GM13977 (cell line): ENCODE data around the gene GMDS.
"Not testable (repeated sequence)": the region's sequence is repeated elsewhere in the genome, so short reads cannot be mapped to it uniquely, and the experiment has no call there.

Source experiments
- DNase-seq: peaks from one replicate; pipeline ENCODE4 v3.0.0; 2012; ENCODE audit warnings: low spot score
- CTCF ChIP-seq: IDR thresholded peaks from 2 replicates; pipeline ENCODE4 v1.5.1; 2012; ENCODE audit warnings: mild to moderate bottlenecking, control low read depth; ENCODE audit not compliant: insufficient read depth; ENCODE audit errors: extremely low read depth, missing control alignments
- in situ Hi-C: fragments of 300-500 bp; cut with MboI; formaldehyde crosslinking; loops from one replicate; pipeline ENCODE4 v1.12.0; 2022; ENCODE audit warnings: low sequenced_read_pairs, low pct_unique_long_range_greater_than_20kb, mixed read lengths, inconsistent platforms; ENCODE audit not compliant: unreplicated experiment

The GMDS gene

GRCh38 chr6:1759870-1760269 is 485.5 kb downstream of the GMDS start:
- TF ChIP-seq CTCF, result no peak
- in situ Hi-C loops, result no loop called here
- DNase-seq, result no peak

- in situ Hi-C loops, result no loop called here
These were observed 487.2 kb downstream of the GMDS start for GRCh38 chr6:1758076-1758679.

DNA sequence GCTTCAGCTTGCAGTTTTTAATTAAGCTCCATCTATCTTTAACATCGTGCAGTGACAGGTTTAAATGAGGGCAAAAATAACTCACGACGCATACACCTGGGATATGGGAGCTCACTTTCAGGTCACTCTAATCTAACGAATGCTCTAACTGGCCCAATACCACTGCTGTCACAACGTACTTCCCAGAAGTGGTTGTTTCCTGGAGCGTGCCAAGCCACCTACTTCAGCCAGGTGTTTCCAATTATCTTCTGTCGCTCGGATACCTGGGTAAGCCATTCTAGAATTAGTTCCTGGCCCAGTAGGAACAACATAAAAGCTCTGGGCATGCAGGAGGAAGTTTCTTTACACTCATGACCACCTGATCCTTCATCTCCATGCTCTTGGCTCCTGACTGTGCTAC is 488.3 kb downstream of the GMDS start:
- in situ Hi-C loops, result no loop called here
- no peak for TF ChIP-seq CTCF

More at GRCh38 chr6:1758076-1758679, 487.2 kb downstream of the GMDS start:
- no peak for DNase-seq
- TF ChIP-seq CTCF, result no peak

GRCh38 chr6:1756472-1757129 is 488.8 kb downstream of the GMDS start:
- in situ Hi-C loops, result no loop called here
- TF ChIP-seq CTCF, result no peak
- no peak for DNase-seq

More for the DNA sequence above, 488.3 kb downstream of the GMDS start:
- no peak for DNase-seq

DNA sequence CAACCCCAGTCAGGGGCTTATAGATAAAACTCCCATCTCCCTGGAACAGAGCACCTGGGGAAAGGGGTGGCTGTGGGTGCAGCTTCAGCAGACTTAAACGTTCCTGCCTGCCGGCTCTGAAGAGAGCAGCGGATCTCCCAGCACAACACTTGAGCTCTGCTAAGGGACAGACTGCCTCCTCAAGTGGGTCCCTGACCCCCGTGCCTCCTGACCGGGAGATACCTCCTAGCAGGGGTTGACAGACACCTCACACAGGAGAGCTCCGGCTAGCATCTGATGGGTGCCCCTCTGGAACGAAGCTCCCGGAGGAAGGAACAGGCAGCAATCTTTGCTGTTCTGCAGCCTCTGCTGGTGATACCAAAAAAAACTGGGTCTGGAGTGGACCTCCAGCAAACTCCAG is 494.3 kb downstream of the GMDS start:
- in situ Hi-C loops, DNase-seq: not testable (repeated sequence)

- TF ChIP-seq CTCF, result no peak
- in situ Hi-C loops, result no loop called here
- DNase-seq, result no peak
These were observed 496.4 kb downstream of the GMDS start for GRCh38 chr6:1749041-1749440.

- no peak for TF ChIP-seq CTCF
- in situ Hi-C loops, result no loop called here
- DNase-seq, result no peak
These were observed 497.9 kb downstream of the GMDS start for GRCh38 chr6:1747531-1747930.
